Skeletal muscle satellite cell (primary cell): ENCODE results near the gene TTLL5.
A peak's percentile ranks its signal among the peaks of the same experiment; 100 is the strongest.

Experiments used
- H3K27me3 ChIP-seq: 2 replicates; pipeline ENCODE4 v1.7.0; 2013; ENCODE audit warnings: low read length; ENCODE audit not compliant: control insufficient read depth, insufficient read depth
- H3K36me3 ChIP-seq: 2 replicates; pipeline ENCODE4 v1.7.0; 2013; ENCODE audit warnings: mild to moderate bottlenecking, control low read depth, low read length; ENCODE audit not compliant: insufficient read depth
- H3K4me1 ChIP-seq: 2 replicates; pipeline ENCODE4 v1.7.0; 2013; ENCODE audit warnings: low read length; ENCODE audit not compliant: control insufficient read depth, insufficient read depth
- H3K4me2 ChIP-seq: 2 replicates; pipeline ENCODE4 v1.7.0; 2013; ENCODE audit warnings: mild to moderate bottlenecking, low read length
- H3K4me3 ChIP-seq: 2 replicates; pipeline ENCODE4 v1.7.0; 2013; ENCODE audit warnings: low read length
- H3K9ac ChIP-seq: 2 replicates; pipeline ENCODE4 v1.7.0; 2013; ENCODE audit warnings: mild to moderate bottlenecking, low read depth, low read length, moderate library complexity
- H3K9me3 ChIP-seq: replicated peaks from 2 replicates; pipeline ENCODE4 v1.7.0; 2013; ENCODE audit warnings: mild to moderate bottlenecking, control low read depth, low read length

Gene TTLL5

DNA sequence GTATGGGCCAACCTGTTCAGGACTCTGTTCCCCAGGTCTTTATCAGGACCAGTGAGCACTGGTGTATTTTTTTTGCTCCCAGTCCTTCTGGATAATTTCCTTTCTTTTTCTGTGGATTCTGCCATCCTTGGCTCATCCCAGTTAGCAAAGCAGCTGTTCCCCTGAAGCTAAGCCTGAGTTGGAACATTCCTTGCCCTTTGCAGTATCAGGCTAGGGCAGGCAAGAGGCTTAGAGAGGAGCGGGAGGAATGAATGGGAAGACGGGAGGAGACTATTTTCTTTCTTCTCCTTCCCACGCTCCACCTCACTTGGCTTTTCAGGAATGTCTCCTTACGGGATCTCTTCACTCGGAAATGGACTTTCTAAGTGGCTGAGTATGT, 29.6 kb upstream of the TTLL5 start:
- peaks cover 16% of the 10 kb centered on the region for H3K4me1 ChIP-seq
- H3K9ac ChIP-seq = no peak overlapping the region
- H3K36me3 ChIP-seq = no peaks in the 10 kb centered on the region
- no peaks in the 10 kb centered on the region for H3K27me3 ChIP-seq
- no peaks in the 10 kb centered on the region for H3K9me3 ChIP-seq
- no peak overlapping the region for H3K4me3 ChIP-seq
- H3K4me2 ChIP-seq = no peak overlapping the region

DNA sequence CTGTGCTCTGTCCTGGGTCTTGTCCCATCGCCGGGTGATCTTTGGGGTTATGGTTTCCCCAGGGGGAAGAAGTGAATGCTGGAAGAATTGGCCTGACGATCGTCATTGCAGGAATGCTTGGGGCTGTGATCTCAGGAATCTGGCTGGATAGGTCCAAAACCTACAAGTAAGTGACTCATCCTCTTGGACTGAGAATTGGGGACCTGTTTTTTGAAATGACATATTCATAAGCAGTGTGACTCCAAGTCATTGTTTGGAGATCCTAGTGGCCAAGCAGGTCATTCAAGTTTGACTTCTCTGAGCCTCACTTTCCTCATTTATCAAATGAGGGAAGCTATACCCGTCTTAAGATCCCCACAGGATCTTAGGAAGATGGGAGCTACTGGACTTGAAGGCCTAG, 26.2 kb upstream of the TTLL5 start:
- Histone ChIP-seq H3K9me3 (no peaks in the 10 kb centered on the region), H3K9ac (no peak overlapping the region), H3K4me1 (peaks cover 15% of the 10 kb centered on the region), H3K27me3 (no peaks in the 10 kb centered on the region), H3K4me2 (no peak overlapping the region), H3K4me3 (no peak overlapping the region), H3K36me3 (no peaks in the 10 kb centered on the region)

DNA sequence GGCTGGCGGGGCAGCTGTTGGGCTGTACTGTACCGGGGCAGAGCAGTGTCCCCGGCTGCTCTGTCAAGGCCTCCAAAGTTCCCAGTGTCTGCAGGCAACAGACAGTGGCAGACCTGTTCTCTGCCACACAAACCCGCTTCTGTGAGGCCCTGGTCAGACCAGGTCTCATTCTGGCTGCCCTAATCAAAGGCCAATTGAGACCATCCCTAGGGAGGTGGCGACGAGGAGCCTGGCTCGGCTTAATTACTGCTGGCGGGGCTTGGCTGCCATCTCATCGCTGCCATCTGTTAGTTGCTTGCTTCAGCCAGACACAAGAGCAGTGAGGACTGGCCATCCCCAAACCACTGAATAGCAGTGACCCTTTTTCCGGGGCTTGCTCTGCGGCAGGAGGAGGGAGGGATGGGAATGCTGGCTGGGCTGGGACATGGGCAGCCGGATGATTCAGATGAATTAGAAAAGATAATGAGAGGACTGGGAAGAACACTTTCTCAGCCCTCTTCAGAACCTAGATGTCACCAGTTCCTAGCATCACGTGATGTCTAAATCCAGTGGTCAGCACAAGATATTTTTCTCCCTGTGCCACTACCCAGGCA, 24.9 kb upstream of the TTLL5 start:
- Histone ChIP-seq H3K4me3 (peak overlapping the region; percentile 14), H3K27me3 (no peaks in the 10 kb centered on the region), H3K4me2 (peak overlapping the region; percentile 19), H3K9me3 (no peaks in the 10 kb centered on the region), H3K4me1 (peaks cover 15% of the 10 kb centered on the region), H3K9ac (peak overlapping the region; percentile 37), H3K36me3 (no peaks in the 10 kb centered on the region)

DNA sequence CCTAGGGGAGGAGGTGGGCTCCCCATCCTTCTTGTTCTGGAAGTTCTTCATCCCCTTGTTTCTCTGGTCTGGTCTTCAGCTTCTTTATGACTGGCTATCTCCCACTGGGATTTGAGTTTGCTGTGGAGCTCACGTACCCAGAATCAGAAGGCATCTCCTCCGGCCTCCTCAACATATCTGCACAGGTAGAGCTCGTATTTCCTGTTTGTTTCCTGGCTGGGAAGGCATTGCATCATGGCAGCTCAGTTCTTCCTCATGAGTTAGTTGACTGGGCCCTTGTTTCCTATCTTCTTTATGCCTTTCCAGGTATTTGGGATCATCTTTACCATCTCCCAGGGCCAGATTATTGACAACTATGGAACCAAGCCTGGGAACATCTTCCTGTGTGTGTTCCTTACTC, 20.2 kb upstream of the TTLL5 start:
- no peak overlapping the region for H3K4me3 ChIP-seq
- peaks cover 20% of the 10 kb centered on the region for H3K4me1 ChIP-seq
- peaks cover 3% of the 10 kb centered on the region for H3K36me3 ChIP-seq
- H3K27me3 ChIP-seq = no peaks in the 10 kb centered on the region
- no peaks in the 10 kb centered on the region for H3K9me3 ChIP-seq
- H3K4me2 ChIP-seq = no peak overlapping the region
- H3K9ac ChIP-seq = no peak overlapping the region

DNA sequence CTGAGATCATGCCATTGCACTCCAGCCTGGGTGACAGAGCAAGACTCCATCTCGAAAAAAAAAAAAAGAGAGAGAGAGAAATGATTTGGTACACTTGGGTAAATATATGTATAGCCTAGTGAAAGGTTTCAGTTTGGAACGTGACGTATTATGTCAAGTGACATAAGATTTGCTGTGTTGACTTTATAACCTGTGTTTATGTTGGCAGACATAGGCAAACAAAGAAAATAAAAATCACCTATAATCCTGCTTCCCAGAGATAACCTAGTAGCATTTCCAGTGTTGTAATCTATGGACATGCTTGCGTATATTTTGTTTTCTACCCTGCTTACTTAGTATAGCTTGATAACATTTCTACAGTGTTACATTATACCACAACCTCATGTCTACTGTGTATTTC, 17.1 kb upstream of the TTLL5 start:
- H3K27me3 ChIP-seq = no peaks in the 10 kb centered on the region
- H3K9ac ChIP-seq = no peak overlapping the region
- H3K36me3 ChIP-seq = peaks cover 3% of the 10 kb centered on the region
- H3K4me3 ChIP-seq = no peak overlapping the region
- no peaks in the 10 kb centered on the region for H3K9me3 ChIP-seq
- no peak overlapping the region for H3K4me2 ChIP-seq
- peaks cover 35% of the 10 kb centered on the region for H3K4me1 ChIP-seq

DNA sequence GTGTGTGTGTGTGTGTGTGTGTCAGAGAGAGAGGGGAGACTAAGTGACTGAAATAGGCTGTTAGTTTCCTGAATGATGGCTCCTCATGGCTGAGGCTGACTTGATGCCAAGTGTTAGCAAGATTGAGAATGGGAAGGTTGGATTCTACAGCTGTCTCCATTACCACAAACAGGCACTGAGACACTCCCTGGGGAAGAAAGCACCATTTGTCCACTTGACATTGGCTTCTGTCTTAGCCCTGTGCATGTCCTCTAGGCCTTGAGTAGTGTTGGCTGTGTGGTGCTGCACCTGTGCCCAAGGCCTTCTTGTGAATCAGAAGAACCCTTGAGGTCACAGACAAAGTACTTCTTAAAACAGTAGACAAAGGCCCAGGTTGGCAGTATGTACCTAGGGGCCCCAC, 16.0 kb upstream of the TTLL5 start:
- Histone ChIP-seq H3K9ac (no peak overlapping the region), H3K9me3 (no peaks in the 10 kb centered on the region), H3K36me3 (peaks cover 9% of the 10 kb centered on the region), H3K4me3 (no peak overlapping the region), H3K27me3 (no peaks in the 10 kb centered on the region), H3K4me2 (no peak overlapping the region), H3K4me1 (peaks cover 42% of the 10 kb centered on the region)

DNA sequence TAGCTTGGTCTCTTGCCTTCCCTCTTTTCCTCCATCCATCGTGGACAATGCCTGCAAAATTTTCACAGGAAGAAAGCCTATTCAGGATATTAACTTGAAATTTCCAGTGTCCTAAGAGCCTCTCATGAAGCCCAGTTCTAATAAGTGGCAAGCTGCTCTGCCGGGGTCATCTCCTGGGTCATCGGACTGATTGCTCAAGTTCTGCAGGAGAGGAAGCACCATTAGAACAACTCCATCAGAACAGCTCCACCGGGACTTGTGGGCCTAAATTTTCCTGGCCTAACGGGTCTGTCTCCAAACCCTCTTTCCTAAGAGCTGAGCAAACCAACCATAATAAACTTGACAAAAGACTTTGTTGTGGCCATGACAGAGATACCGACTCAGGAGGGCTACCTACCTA, 14.3 kb upstream of the TTLL5 start:
- Histone ChIP-seq H3K27me3 (no peaks in the 10 kb centered on the region), H3K4me1 (peaks cover 42% of the 10 kb centered on the region), H3K9me3 (no peaks in the 10 kb centered on the region), H3K4me3 (peak overlapping the region; percentile 19), H3K9ac (peak overlapping the region; percentile 74), H3K36me3 (peaks cover 19% of the 10 kb centered on the region), H3K4me2 (peak overlapping the region; percentile 58)

DNA sequence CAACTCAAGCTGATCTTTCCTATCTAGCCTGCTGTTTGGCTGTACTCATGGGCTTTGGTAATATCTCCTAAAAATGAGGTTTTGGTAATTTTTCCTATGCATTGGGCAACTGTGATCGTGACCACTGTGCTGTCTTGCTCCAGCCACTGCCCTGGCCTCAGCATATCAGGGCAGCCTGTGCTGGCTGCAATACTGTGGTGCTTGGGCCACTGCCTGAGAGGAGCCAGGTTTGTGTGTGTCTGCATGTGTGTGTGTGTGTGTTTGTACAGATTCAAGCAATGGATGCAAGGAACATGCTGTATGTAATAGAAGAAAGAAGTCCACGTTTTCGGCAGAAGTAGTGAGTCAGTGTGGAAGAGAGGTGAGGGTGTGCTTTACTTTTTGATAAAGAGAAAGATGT, 13.4 kb upstream of the TTLL5 start:
- Histone ChIP-seq H3K36me3 (peaks cover 23% of the 10 kb centered on the region), H3K4me1 (peaks cover 42% of the 10 kb centered on the region), H3K27me3 (no peaks in the 10 kb centered on the region), H3K9ac (peak overlapping the region; percentile 74), H3K9me3 (no peaks in the 10 kb centered on the region), H3K4me2 (peak overlapping the region; percentile 52), H3K4me3 (no peak overlapping the region)

DNA sequence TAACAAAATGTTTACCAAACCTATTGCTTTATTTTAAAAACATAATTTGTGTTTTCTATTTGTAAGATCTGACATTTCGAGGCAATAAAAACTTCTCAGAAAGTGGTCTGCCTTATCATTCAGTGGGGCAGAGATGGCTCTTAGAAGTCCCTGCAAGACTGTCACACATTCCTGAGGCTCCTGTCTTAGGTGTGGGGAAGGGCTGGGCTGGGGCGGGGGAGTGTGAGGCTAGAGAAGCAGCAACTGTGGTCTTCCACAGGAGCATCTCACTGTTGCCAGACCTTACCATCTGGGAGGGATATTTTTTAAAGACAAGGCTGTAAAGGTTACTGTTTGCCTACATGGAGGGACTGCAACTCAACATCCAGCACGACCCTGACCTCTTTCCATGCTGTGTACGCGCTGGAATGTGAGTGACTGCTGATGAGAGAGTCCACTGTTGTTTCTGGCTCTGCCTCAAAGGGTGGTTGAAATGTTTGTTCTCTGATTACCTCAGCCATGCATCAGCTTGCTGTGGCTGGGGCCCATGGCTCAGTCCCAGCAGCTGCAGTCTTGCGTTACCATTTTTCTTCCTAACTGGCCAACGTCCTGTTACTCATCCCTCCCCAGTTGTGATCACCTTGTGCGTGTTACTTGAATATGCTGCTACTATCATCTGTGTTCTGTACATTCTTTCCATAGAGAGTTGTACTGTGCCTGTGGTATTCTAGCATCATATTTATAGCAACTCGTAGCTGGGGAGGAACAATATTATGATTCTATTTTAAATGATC, 12.8 kb upstream of the TTLL5 start:
- Histone ChIP-seq H3K9ac (peak overlapping the region; percentile 74), H3K4me2 (peak overlapping the region; percentile 52), H3K4me1 (peaks cover 42% of the 10 kb centered on the region), H3K9me3 (no peaks in the 10 kb centered on the region), H3K27me3 (no peaks in the 10 kb centered on the region), H3K4me3 (no peak overlapping the region), H3K36me3 (peaks cover 23% of the 10 kb centered on the region)

DNA sequence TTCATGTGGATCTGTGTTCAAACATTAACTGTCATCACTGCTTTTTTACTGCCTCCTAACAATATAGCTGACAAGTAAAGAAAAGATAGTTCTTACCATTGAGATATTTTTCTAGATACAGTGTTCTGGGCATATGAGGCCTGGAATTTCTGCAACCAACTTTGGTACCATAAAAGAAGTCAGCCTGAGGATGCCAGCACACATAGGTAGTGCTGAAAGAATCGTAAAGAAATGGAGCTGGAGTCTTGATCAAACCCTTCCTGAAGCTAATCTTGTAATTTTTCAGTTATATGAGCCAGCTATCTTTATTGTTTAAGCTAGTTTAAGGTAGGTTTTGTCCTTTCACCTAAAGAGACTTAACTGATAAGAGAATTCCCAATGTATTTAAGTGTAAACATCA, 11.7 kb upstream of the TTLL5 start:
- H3K36me3 ChIP-seq = peaks cover 23% of the 10 kb centered on the region
- H3K4me2 ChIP-seq = peak overlapping the region; percentile 9
- H3K4me3 ChIP-seq = no peak overlapping the region
- H3K9ac ChIP-seq = peak overlapping the region; percentile 65
- no peaks in the 10 kb centered on the region for H3K9me3 ChIP-seq
- H3K4me1 ChIP-seq = peaks cover 42% of the 10 kb centered on the region
- H3K27me3 ChIP-seq = no peaks in the 10 kb centered on the region

DNA sequence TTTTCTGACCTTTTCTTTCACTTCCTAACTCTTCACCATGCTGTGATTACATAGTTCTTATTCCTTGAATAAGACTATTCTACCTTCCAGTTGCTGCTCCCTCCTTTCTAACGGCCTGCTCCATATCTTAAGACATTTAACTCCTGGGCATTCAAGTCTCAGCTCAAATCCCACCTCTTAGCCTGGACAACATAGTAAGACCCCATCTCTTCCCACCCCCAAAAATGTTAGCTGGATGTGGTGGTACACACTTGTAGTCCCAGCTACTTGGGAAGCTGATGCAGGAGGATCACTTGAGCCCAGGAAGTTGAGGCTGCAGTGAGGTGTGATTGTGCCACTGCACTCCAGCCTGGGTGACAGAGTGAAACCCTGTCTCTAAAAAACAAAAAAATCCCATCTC, 11.3 kb upstream of the TTLL5 start:
- Histone ChIP-seq H3K4me3 (no peak overlapping the region), H3K9ac (no peak overlapping the region), H3K27me3 (no peaks in the 10 kb centered on the region), H3K4me2 (no peak overlapping the region), H3K9me3 (no peaks in the 10 kb centered on the region), H3K36me3 (peaks cover 24% of the 10 kb centered on the region), H3K4me1 (peaks cover 42% of the 10 kb centered on the region)
